ENCODE measurements around the gene MARCHF9.

DNA sequence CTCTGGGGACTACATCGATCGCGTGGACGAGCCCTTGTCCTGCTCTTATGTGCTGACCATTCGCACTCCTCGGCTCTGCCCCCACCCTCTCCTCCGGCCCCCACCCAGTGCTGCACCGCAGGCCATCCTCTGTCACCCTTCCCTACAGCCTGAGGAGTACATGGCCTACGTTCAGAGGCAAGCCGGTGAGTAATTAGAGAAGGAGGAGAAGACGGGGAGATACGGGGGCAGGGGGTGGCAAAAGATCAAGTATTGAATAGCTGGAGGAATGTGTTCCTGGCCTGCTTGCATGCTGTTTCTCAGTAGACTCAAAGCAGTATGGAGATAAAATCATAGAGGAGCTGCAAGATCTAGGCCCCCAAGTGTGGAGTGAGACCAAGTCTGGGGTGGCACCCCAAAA is 39.1 kb upstream of the MARCHF9 start:
- TF ChIP-seq, protein P1, sequence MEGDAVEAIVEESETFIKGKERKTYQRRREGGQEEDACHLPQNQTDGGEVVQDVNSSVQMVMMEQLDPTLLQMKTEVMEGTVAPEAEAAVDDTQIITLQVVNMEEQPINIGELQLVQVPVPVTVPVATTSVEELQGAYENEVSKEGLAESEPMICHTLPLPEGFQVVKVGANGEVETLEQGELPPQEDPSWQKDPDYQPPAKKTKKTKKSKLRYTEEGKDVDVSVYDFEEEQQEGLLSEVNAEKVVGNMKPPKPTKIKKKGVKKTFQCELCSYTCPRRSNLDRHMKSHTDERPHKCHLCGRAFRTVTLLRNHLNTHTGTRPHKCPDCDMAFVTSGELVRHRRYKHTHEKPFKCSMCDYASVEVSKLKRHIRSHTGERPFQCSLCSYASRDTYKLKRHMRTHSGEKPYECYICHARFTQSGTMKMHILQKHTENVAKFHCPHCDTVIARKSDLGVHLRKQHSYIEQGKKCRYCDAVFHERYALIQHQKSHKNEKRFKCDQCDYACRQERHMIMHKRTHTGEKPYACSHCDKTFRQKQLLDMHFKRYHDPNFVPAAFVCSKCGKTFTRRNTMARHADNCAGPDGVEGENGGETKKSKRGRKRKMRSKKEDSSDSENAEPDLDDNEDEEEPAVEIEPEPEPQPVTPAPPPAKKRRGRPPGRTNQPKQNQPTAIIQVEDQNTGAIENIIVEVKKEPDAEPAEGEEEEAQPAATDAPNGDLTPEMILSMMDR (IDR thresholded peaks at IDR 0.05), result no peak
- TF ChIP-seq EZH2 (IDR thresholded peaks at IDR 0.05) (no peak), EZH2phosphoT487 (IDR thresholded peaks at IDR 0.05) (no peak)
